HG03066 (cell line): ENCODE measurements around the gene C16orf95.

ENCODE experiments used
- ATAC-seq: cut with Tn5 transposase; IDR thresholded peaks from one replicate; pipeline ENCODE4 v1.9.1; 2021; ENCODE audit warnings: low read depth; ENCODE audit not compliant: unreplicated experiment

C16orf95 gene

DNA sequence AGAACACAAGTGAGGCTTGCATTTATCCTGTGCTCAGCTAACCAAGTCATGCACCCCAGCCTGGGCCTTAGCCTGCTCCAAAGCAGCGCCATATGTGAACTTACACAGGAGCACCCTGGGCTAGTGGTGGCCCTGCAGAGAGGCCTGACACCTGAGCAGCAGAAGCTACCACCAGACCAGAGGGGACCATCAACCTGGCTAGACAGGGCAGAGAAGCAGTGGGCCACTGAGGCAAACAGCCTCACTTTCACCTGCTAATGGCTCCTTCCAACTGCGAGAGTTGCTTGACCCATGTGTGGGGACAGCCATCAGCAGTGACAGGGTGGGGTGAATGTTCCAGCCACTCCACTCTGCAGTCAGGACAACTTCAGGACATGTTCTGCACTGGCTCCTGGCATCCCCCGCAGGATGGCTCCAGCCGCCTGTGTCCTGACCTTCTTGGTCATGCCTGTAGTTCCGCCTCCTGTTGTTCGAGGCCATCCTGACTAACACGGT, 2.9 kb upstream of the C16orf95 start:
- ATAC-seq: no peak

DNA sequence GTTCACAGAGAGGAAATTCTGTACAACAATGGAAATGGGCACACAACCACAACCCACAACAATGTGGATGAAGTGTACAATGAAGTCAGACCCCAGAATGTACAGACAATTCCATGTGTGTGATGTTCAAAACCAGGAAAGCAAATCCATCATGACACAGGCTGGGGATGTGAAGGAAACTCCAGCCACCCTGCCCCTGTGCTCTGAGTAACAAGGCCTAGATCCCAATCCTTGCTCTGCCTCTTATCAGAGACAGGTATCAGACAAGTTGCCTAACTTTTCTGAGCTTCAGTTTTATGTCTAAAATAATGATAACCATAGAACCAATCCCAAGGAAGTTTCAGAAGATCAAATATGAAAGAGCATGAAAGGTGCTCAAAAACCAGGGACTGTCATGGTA, 1.8 kb upstream of the C16orf95 start:
- ATAC-seq: no peak

DNA sequence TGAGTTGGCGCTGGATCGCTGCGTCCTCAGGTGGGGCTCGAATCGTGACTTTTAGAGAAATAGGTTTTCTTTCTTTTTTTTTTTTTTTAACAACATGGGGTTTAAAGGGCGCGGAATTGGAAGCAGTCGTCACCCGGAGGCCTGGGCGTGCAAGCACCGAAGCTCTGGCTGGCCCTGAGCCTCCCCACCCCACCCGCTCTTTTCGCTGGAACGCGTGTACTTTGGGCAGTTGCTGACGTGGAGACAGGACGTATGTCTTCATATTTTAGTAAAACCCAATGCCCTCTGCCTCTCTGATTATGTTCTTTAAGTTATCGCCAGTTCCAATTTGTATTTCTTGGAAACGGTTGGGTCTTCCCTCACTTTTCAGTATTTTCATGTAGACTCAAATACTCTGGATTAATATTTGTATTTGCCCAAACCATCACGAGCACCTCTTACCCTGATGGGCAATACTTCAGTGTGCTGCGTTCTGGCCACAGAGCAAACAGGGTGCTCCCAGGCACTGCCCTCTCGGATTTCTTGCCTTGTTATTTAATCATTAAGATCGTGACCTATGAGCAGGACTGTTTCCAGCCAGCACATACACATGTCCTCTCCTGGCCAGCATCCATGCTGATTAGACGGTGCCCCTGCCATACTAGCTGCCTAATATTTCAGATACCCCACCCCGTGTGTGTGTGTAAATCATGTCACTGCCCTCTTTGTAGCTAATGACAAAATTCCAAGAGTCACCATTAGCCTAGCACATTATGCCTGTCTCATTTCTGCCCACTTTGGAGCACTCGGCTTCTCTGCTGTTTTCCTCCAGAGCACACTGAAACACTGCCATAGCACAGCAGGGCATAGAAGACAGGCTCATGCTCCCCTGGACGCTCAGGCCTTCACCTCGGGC, 805 bp upstream of the C16orf95 start:
- ATAC-seq: peak; percentile 19

DNA sequence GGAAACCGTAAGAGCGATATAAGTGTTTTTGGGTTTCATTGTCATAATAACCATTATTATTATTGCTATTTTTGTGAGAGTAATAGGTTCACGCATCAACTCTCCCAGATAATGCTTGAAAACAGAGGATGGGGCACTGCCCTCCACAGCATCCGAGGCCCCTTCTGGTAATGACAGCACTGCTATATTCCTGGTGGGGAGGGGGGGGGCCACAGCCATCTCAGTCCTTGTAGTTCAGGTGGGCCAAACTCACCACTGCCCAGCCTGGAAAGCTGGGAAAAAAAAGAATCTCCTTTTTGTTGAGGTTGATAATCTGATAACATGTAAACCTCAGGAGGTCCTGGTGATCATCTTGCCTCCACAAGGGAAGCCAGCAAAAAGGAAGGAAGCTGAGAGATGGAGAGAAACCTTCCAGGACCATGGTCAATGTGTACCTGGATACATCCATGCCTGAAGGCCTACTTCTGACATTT, 706 bp downstream of the C16orf95 start:
- ATAC-seq: no peak

DNA sequence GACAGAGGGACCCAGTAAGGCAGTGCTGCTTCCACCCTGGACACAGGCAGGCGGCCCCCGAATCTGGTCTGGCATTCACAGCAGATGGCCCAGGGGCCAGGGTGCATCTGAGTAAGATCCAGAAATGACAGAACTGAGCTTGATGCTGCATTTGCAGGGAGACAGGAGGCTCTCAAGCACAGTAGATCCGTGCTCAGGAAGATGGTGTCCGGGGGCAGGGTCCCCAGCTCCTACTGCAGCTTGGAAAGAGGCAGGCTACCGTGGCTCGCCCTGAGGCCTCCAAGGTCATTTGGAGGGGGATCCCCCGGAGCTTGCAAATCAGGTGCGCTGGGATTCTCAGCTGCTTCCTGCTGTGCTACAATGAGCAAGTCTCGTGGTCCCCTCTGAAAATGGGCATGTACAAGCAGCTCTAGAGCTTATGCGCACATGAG, 2.2 kb downstream of the C16orf95 start:
- ATAC-seq: no peak

DNA sequence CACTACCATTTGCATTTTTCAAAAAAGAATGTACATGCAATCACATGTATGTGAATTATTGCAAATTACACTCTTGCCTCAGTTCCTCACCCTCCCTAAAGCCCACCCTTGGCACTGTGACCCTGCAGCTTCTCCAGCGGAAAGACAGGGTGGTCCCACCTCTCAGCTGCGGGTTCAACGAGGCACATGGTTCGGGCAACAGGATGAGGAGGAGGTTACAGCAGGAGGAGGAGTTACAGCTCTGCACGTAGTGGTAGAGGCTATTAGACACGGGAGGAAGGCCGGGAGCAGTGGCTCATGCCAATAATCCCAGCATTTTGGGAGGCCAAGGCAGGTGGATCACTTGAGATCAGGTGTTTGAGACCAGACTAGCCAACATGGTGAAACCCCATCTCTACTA, 5.2 kb downstream of the C16orf95 start:
- no peak for ATAC-seq

DNA sequence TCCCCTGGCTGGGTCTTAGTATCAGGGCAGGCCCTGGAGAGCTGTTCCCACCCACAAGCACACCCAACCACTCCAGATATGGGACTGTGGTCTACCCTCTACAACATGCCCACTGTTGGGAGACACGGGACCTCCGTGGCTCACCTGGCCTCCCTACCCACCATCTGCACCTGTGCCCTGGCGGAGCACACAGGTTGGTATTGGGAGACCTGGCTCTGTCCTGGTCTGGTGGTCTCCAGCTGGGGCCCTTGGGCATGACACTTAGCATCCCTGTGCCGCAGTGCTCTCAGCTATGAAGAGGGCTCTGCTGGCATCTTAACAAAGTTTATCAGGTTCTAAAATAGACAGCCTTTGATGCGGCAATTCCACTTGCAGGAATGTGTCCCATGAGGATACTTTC, 5.8 kb downstream of the C16orf95 start:
- ATAC-seq: no peak

DNA sequence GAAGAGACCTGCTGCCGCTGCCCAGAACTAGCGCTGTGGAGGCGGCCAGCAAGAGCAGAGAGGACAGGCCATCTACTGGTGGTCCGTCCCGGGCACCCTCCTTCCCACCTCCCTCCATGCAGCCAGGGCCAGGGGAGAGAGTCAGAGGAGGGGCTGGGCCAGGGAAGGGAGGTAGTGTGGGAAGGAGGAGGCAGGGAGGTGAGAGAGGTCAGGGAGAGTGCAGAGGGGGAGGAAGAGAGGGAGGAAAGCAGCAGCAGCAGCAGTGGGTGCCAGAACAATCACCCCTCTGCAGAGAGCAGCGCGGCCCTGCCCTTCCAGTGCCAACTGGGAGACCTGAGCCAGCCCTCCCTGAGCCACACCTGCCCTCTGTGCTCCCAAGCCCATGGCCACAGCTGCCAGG, 6.6 kb downstream of the C16orf95 start:
- ATAC-seq: no peak

DNA sequence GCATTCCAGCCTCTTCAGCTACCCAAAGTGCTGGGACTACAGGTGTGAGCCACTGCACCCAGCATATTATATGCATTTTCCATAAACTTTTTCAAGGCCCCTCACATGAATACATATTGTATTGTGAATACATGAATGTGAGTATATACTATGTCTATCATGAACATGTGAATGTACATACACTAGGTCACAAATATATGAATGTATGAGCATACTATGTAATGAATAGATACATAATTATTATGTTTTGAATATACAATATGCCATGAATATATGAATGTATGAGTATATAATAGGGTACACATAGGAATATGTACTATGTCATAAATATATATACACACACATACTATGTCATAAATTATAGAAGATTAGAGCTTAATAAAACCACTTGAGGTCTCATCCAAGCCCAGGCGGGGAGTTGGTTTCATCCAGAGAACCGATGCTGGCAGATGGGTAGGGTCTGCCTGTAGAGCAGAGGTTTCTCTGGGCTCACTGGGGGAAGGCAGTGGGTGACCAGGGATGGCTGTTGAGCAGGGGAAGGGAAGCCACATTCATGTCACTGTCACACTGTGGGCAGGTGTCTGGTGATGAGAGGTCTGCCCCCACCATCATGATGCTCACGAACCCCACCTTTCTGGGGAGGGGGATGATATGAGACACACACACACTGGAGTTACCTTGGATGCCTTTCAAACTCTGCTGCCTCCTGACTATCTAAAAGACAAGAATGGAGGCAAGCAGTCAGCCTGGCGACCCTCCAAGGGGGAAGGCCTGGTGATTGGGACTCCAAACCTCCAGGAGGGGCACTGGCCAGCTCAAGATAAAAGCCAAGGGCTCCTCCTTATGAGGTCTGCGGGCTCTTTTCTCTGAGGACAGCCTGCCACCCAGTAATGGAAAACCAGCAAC, 7.3 kb downstream of the C16orf95 start:
- no peak for ATAC-seq

DNA sequence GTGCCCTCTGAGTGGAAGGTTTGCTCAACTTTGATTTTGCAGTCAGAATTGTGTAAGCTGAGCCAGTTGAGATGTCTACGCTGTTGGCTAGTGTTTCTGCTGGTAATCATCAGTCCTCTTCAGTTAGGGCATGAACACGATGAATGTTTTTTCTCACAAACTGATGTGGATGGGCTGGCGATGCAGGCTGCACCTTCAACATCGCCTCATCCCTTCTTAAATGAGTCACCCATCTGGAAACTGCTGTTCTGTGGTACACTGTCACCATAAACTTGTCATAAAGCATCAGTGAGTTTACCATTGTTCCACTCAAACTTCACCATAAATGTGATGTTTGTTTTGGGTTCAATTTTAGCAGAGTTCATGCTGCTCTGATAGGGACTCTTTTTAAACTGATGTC, 8.4 kb downstream of the C16orf95 start:
- no peak for ATAC-seq

DNA sequence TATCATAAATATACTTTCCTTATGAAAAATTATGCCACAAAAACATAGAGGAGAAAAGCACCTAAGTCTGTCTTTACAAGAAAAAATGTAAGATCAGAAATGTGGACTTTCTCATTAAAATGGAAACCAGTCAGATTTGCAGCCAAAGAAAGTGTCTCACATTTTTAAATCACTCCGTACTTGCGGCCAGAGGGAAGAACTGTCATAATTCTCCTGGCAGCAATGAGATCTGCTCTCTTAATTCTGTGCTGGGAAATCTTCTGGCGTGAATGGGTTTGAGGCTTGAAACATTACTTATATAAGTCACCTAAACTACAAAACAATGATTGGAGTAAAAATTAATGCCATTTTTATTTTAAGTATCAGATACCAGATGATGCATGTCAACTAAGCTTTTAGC, 10.7 kb downstream of the C16orf95 start:
- ATAC-seq: no peak

DNA sequence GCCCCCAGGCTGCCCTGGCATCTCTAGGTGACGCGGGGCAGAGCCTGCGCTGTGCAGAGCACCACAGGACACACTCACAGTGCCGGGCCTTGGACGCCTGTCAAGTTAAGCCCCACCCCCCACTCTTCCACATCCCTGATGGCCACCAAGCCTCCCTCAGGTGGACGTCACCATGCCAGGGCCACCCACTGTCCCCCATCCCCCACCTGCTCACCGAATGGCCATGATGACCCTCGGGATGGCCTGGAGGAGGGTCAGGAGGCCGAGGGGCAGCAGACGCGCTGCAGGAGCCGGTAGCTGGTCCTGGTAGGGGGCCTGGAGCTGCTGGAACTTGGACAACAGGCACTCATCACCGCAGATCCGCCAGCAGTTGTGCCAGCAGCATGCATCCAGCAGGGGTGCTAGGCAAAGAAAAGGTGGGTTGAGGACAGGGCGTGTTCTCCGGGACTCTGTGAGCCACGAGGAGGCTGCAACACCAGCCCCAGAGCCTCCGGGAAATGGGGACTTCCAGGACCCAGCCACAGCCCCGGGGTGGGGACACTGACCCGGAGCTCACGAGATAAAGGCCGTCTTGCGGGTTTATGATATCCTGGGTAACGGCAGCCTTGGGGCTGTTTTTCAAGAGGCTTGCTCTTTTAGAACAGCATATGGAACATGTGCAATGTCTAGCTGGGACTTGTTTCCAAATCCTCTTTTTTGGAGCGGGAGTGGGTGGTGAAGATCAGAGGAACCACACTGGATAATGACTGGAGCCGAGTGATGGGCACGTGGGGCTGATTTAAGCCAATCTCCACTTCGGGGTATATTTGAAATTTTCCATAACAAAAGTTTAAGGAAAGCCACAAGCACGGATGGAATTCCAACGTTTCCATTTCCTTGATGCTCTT, 11.4 kb downstream of the C16orf95 start:
- ATAC-seq: no peak

DNA sequence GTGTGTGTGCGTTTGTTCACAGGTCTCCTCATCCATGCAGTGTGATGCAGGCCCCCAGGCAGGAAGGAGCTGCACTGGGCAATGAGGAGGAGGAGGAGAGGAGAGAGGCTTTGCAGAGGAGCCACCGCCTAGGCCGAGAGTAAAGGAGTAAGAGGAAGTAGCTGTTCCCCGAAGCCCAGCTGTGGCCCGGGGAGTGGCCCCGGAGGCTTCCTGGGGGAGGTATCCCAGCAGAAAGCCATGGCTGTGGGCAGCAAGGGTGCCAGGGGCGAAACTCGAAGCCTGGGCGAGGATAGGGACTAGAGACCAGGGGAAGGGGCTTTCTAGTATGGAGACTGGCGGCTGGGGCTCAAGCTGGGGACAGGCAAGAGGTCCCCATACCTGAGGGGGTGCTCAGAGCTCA, 12.2 kb downstream of the C16orf95 start:
- no peak for ATAC-seq

DNA sequence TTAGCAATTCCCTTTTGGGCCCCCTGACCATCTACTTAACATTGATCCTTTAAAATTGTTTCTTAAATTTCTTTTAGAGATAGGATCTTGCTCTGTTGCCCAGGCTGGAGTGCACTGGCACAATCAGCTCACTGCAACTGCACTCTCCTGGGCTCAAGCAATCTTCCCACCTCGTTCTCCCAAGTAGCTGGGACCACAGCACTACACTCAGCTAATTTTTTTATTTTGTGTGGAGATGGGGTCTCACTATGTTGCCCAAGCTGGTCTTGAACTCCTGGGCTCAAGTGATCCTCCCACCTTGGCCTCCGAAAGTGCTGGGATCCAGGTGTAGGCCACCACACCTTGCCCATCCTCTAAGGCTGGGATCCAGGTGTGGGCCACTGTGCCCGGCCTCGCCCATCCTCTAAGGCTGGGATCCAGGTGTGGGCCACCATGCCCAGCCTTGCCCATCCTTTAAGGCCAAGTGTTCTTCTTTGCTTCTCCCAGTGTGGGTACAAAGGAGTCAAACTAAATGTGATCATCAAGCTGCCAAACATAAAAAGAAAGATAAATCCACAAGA, 13.2 kb downstream of the C16orf95 start:
- ATAC-seq: no peak

DNA sequence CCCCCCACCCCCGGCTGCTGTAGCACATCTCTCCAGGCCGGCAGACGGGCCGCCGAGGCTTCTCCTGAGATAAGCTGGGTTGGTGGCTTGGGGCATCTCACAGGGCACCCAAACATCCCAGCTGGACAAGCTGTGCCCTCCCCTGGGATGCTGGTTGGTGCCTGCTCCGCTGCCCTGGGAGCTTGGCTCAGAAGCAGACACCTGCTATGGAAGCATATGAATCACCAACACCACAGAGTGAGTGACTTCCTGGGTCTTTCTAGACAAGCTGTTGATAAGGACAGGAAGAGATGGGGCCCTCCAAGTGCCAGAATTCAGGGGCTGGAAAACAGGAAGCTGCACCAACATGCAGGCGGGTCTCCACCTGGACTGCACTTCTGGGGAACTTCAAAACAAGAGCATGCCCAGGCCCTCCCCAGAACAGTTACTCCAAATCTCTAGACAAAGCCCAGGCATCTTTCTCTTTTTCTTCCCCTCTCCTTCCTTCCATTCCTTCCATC, 13.7 kb downstream of the C16orf95 start:
- no peak for ATAC-seq

DNA sequence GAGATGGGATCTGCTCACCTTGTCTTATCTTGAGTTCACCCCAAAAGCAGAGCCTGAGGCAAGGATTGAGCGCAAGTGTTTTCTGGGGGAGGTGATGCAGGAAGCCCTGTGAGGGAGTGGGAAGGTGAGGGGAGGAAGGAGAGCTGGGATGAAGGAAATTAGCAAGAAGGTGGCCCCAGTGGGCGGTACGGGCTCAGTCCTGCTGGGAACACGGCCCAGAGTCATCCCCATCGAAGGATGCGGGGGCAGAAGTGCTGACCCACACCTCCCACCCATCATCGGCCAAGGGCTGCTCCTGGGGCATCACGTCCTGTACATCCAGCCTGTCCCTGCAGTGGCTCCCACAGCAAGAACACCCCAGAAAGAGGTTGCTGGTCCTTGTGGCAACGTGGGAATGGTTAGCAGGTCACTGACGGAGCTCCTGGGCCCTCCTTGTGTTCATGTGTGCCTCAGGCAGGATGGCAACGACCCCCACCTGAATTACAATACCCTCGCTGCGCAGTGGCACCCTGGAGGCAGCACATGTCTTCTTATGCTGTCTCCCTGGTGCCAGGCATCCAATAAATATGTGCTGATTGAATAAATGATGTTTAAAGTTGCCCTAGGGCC, 18.2 kb downstream of the C16orf95 start:
- ATAC-seq: no peak

DNA sequence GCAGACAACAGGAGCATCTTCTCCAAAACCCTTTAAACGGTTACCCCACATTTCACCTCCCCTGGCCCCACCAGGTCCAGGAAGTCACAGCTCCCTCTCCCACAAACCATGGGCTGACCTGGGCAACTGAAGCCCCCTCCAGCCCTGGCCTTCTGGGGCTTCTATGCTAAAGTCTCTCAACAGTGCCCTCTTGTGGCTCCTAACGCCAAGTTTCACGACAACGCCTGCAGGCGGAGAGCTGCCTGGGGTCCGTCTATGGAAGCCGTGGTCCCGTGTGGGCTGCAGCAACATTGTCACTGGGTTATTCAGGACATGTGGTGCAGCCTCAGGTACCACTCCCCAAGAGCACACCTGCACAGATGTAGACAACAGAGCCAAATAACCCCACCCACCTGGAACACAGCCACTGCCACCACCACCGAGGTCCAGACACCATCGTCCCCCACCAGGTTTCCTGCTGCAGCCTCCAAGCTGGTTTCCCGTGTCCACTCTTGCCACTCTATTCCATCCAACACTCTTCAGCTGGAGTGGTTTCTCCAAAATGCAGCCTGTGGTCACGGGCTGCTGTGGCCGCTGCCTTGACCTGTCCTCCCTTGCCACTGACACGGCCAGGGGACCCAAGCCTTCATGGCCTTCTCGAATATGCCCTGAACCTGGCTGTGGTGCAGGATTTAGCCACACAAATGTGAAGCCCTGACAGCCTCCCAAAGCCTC, 19.1 kb downstream of the C16orf95 start:
- ATAC-seq: no peak

DNA sequence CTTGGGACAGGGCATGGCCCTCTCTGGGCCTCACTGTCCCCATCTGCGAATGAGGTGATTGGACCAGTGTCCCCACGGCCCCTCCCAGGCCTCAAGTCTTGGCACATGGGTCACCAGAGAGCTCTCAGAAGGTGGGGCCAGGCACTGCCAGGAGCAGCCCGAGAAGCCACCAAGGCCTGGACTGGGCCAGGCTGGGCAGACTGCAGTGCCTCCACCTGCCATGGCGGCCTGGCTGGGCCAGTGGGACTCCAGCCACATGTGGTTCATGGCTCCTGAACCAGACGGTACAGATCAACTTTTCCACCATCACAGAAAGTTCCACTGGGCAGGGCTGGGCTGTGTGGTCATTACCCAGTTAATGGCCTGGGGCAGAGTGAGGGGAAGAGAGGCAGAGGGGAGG, 19.8 kb downstream of the C16orf95 start:
- ATAC-seq: no peak
